Large intestine (tissue), 3 donors: ENCODE results near the gene FBXO3. TPM values are rescaled to one million over a fixed set of nuclear protein-coding genes. Genes with fewer than 3 reads are reported as not detected.
A peak's percentile ranks its signal among the peaks of the same experiment; 100 is the strongest.

ENCODE experiments used
- DNase-seq, 2 donors: peaks; one replicate each; pipeline versions ENCODE4 v3.0.0 to v3.0.0-alpha.2; 2013
- H3K27ac ChIP-seq: one replicate; pipeline ENCODE4 v1.5.1; 2013; ENCODE audit warnings: low read length
- H3K27me3 ChIP-seq: 2 replicates; pipeline ENCODE4 v1.6.1; 2013; ENCODE audit warnings: low read length; ENCODE audit not compliant: control insufficient read depth, insufficient read depth
- H3K36me3 ChIP-seq: 2 replicates; pipeline ENCODE4 v1.6.1; 2013; ENCODE audit warnings: low read length; ENCODE audit not compliant: control insufficient read depth, insufficient read depth
- H3K4me1 ChIP-seq: one replicate; pipeline ENCODE4 v1.6.1; 2013; ENCODE audit warnings: low read length; ENCODE audit not compliant: control insufficient read depth, insufficient read depth
- H3K4me3 ChIP-seq: one replicate; pipeline ENCODE4 v1.5.1; 2013; ENCODE audit warnings: low read length
- H3K9me3 ChIP-seq: one replicate; pipeline ENCODE4 v1.6.1; 2013; ENCODE audit warnings: mild to moderate bottlenecking, low read depth, low read length, moderate library complexity; ENCODE audit not compliant: control insufficient read depth
- WGBS: methylation state at CpG from one replicate; pipeline ENCODE4 v1.1.5; 2013; ENCODE audit warnings: low lambda C conversion rate; ENCODE audit not compliant: insufficient coverage; 5-methylcytosine and 5-hydroxymethylcytosine counted together
- polyA plus RNA-seq: library from polyadenylated mRNA; unstranded; fragments of 120-200 nt; gene quantifications from one replicate; pipeline ENCODE4 v1.2.1, GENCODE V29; 2013

The FBXO3 gene
- polyA plus RNA-seq, 1 donor, result 37.5 TPM

- H3K4me3 ChIP-seq, result no peak overlapping the region
- no peak for DNase-seq
- no peak overlapping the region for H3K27ac ChIP-seq
- H3K9me3 ChIP-seq, result no peaks in the 10 kb centered on the region
- 92% methylated on average over 2 of the region's 6 CpGs for whole genome bisulfite sequencing
- no peaks in the 10 kb centered on the region for H3K27me3 ChIP-seq
- H3K36me3 ChIP-seq, result no peaks in the 10 kb centered on the region
- H3K4me1 ChIP-seq, result peaks cover 21% of the 10 kb centered on the region
Observed at GRCh38 chr11:33696931-33697638, 77.2 kb downstream of the FBXO3 start.

GRCh38 chr11:33696411-33696810 lies 77.9 kb downstream of the FBXO3 start:
- Histone ChIP-seq H3K27me3 (no peaks in the 10 kb centered on the region), H3K4me3 (no peak overlapping the region)

GRCh38 chr11:33695051-33695566 lies 79.2 kb downstream of the FBXO3 start:
- Histone ChIP-seq H3K9me3 (no peaks in the 10 kb centered on the region), H3K4me3 (no peak overlapping the region), H3K27me3 (no peaks in the 10 kb centered on the region), H3K4me1 (peaks cover 25% of the 10 kb centered on the region), H3K27ac (no peak overlapping the region), H3K36me3 (no peaks in the 10 kb centered on the region)
- no peak for DNase-seq
- WGBS, result no CpG with 5 or more reads among the region's 4 CpGs

More at GRCh38 chr11:33696411-33696810, 77.9 kb downstream of the FBXO3 start:
- Histone ChIP-seq H3K27ac (no peak overlapping the region), H3K36me3 (no peaks in the 10 kb centered on the region), H3K4me1 (peaks cover 21% of the 10 kb centered on the region), H3K9me3 (no peaks in the 10 kb centered on the region)
- no peak for DNase-seq
- WGBS, result 95% methylated on average over 4 of the region's 5 CpGs

GRCh38 chr11:33694346-33695050 lies 79.8 kb downstream of the FBXO3 start:
- DNase-seq, result no peak
- Histone ChIP-seq H3K27ac (no peak overlapping the region), H3K4me1 (peaks cover 22% of the 10 kb centered on the region), H3K27me3 (no peaks in the 10 kb centered on the region), H3K36me3 (no peaks in the 10 kb centered on the region), H3K9me3 (no peaks in the 10 kb centered on the region), H3K4me3 (no peak overlapping the region)
- no CpG with 5 or more reads among the region's 4 CpGs for WGBS

- H3K27me3 ChIP-seq, result no peaks in the 10 kb centered on the region
- H3K9me3 ChIP-seq, result no peaks in the 10 kb centered on the region
- no peak overlapping the region for H3K27ac ChIP-seq
- no peak overlapping the region for H3K4me3 ChIP-seq
- DNase-seq, result no peak
- H3K36me3 ChIP-seq, result no peaks in the 10 kb centered on the region
- WGBS, result no CpG with 5 or more reads among the region's 5 CpGs
- H3K4me1 ChIP-seq, result peaks cover 22% of the 10 kb centered on the region
Observed at GRCh38 chr11:33692541-33692940, 81.8 kb downstream of the FBXO3 start.

GRCh38 chr11:33692013-33692504 lies 82.3 kb downstream of the FBXO3 start:
- Histone ChIP-seq H3K36me3 (no peaks in the 10 kb centered on the region), H3K27me3 (no peaks in the 10 kb centered on the region), H3K4me1 (peaks cover 22% of the 10 kb centered on the region), H3K27ac (peak overlapping the region; percentile 17), H3K4me3 (no peak overlapping the region), H3K9me3 (no peaks in the 10 kb centered on the region)
- WGBS, result 0% methylated on average over 1 of the region's 9 CpGs
- DNase-seq, result peak; percentile 56 to 72

- Histone ChIP-seq H3K27ac (peak overlapping the region; percentile 17), H3K4me3 (no peak overlapping the region), H3K27me3 (no peaks in the 10 kb centered on the region), H3K4me1 (peaks cover 22% of the 10 kb centered on the region), H3K36me3 (no peaks in the 10 kb centered on the region), H3K9me3 (no peaks in the 10 kb centered on the region)
- WGBS, result 27% methylated on average over 2 of the region's 6 CpGs
- peak; percentile 17 to 64 for DNase-seq
Observed at GRCh38 chr11:33691066-33691864, 83.1 kb downstream of the FBXO3 start.

Other genes with a start within 250 kb of the FBXO3 start
- not detected for gene C11orf91, start 73.7 kb downstream of the FBXO3 start, polyA plus RNA-seq
- gene CD59, start 38.1 kb downstream of the FBXO3 start, polyA plus RNA-seq, result 121 TPM
- gene LMO2, start 117.6 kb upstream of the FBXO3 start, polyA plus RNA-seq, result 11.8 TPM